CD8-positive, alpha-beta memory T cell (primary cell): ENCODE results near the gene SMIM3. TPM values are rescaled to one million over a fixed set of nuclear protein-coding genes. Genes with fewer than 3 reads are reported as not detected.
"Not testable (repeated sequence)": the region's sequence is repeated elsewhere in the genome, so short reads cannot be mapped to it uniquely, and the experiment has no call there.

ENCODE experiments used
- CTCF ChIA-PET: fragments of 350-600 bp; sonication (Branson Sonifier 250); formaldehyde crosslinking; loops from one replicate; lab custom pipeline; 2021; ENCODE audit warnings: antibody characterized with exemption; lab: Charles Lee
- POLR2A ChIA-PET: fragments of 350-600 bp; sonication (Branson Sonifier 250); formaldehyde crosslinking; loops from one replicate; lab custom pipeline; 2021; ENCODE audit warnings: antibody characterized with exemption; lab: Charles Lee
- DNase-seq, 5 donors: peaks; one replicate each; pipeline versions ENCODE4 v3.0.0 to v3.0.0-alpha.2; 2020 to 2022; ENCODE audit warnings: mixed read lengths in 1 of 5
- H3K27ac ChIP-seq: one replicate; pipeline ENCODE4 v1.7.0; 2013; ENCODE audit warnings: low read depth, mild to moderate bottlenecking, low read length, moderate library complexity
- H3K27me3 ChIP-seq: 2 replicates; pipeline ENCODE4 v1.7.0; 2013; ENCODE audit warnings: low read length, mild to moderate bottlenecking; ENCODE audit not compliant: insufficient read depth, poor library complexity, severe bottlenecking
- H3K36me3 ChIP-seq: 2 replicates; pipeline ENCODE4 v1.7.0; 2013; ENCODE audit warnings: mild to moderate bottlenecking, low read length, moderate library complexity; ENCODE audit not compliant: insufficient read depth
- H3K4me1 ChIP-seq: 2 replicates; pipeline ENCODE4 v1.7.0; 2013; ENCODE audit warnings: mild to moderate bottlenecking, low read length, moderate library complexity; ENCODE audit not compliant: insufficient read depth
- H3K4me3 ChIP-seq: 2 replicates; pipeline ENCODE4 v1.7.0; 2013; ENCODE audit warnings: mild to moderate bottlenecking, low read length
- H3K9me3 ChIP-seq: 2 replicates; pipeline ENCODE4 v1.7.0; 2013; ENCODE audit warnings: mild to moderate bottlenecking, low read length
- H3K27ac Mint-ChIP-seq, 8 donors: one replicate each; pipeline ENCODE4 v1.8.0; 2020 to 2021; ENCODE audit warnings: mixed read lengths in 8 of 8, mild to moderate bottlenecking in 6 of 8, inconsistent platforms in 3 of 8, moderate library complexity in 3 of 8
- H3K27me3 Mint-ChIP-seq, 2 donors: one replicate each; pipeline ENCODE4 v1.8.0; 2020 to 2021; ENCODE audit warnings: mixed read lengths in 2 of 2, mild to moderate bottlenecking in 1 of 2, moderate library complexity in 1 of 2
- H3K36me3 Mint-ChIP-seq, 3 donors: one replicate each; pipeline ENCODE4 v1.8.0; 2020 to 2021; ENCODE audit warnings: mixed read lengths in 3 of 3, inconsistent platforms in 1 of 3, mild to moderate bottlenecking in 1 of 3
- H3K4me1 Mint-ChIP-seq, 3 donors: one replicate each; pipeline ENCODE4 v1.8.0; 2020 to 2021; ENCODE audit warnings: mixed read lengths in 3 of 3, inconsistent platforms in 1 of 3, mild to moderate bottlenecking in 1 of 3
- H3K4me3 Mint-ChIP-seq, 7 donors: one replicate each; pipeline ENCODE4 v1.8.0; 2020 to 2021; ENCODE audit warnings: mixed read lengths in 7 of 7, mild to moderate bottlenecking in 6 of 7, moderate library complexity in 4 of 7, inconsistent platforms in 2 of 7
- H3K9me3 Mint-ChIP-seq, 5 donors: one replicate each; pipeline ENCODE4 v1.8.0; 2020 to 2022; ENCODE audit warnings: mixed read lengths in 5 of 5, mild to moderate bottlenecking in 3 of 5, moderate library complexity in 2 of 5, inconsistent platforms in 1 of 5
- polyA plus RNA-seq: library from polyadenylated mRNA; unstranded; fragments of 300-500 nt; fragmentation: Illumina TruSeq; gene quantifications from one replicate; pipeline ENCODE4 v1.2.3, GENCODE V29; 2021
- total RNA-seq, 2 experiments: library from RNA; stranded (reverse); gene quantifications; one replicate each; pipeline ENCODE4 v1.2.3, GENCODE V29; 2021

SMIM3 gene
- total and polyA plus RNA-seq, 3 experiments from 2014 or later = 11.8 to 20.8 (median 12.7) TPM

DNA sequence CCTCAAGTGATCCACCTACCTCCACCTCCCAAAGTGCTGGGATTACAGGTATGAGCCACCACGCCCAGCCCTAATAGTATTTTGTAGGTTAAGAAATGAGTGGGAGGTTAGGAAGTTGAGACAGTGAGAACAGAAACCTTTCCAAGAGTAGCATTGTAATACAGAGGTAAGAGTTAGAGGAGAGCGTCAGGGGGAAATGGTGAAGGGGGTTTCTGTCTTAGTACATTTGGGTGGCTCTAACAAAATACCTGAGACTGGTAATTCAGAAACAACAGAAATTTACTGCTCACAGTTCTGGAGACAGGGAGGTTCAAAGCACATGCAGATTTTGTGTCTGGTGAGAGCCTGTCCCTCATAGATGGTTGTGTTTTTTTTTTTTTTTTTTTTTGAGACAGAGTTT is 18.8 kb downstream of the SMIM3 start:
- H3K36me3 ChIP-seq = no peaks in the 10 kb centered on the region
- POLR2A ChIA-PET = interaction anchor here (1.0 kb wide), 1 partner anchor 50 kb away, joined by 3 read pairs; no protein-coding TSS in a partner anchor

DNA sequence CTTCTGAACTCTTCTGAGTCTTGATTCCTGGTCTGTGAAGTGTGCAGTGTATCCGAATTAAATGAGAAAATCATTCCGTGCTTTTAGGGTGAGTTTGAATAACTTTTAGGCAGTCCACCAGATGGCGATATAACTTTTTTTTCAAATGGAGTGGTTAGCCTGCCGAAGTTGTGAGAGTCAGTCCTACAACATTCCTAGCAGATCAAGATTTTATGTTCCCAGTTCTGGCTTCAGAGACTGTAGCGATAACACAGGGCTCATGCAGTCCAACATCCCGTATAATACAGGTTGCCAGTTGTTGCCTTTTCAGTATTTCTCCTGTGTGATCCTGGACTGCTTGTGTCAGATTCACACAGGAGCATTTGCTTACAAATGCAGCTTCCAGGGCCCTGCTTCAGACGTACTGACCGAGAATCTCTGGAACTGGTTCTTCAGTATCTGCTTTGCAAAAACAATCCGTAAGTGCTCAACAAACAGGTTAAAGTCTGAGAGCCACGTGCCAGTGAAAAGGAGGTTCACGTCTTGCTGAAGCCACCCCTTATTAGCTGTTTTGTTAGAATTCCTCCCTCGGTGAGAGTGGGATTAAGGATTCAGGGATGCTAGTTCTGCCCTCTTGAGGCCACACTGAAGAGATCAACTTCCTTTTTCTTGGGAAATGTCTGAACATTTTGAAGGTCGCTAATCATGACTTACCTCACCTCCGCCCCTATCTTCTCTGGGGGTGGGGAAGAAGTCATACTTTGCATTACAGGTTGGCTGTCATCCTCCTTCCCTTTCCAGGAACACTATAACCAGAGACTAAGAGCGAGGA is 22.8 kb downstream of the SMIM3 start:
- Mint-ChIP-seq H3K27me3 (peaks cover 5 to 15% of the 10 kb centered on the region in 2 donors), H3K4me1 (peaks cover 0 to 5% (median 0%) of the 10 kb centered on the region in 3 donors), H3K4me3 (no peak overlapping the region), H3K27ac (no peak overlapping the region), H3K9me3 (no peaks in the 10 kb centered on the region), H3K36me3 (peaks cover 2 to 10% (median 9%) of the 10 kb centered on the region in 3 donors)
- Histone ChIP-seq H3K27ac (no peak overlapping the region), H3K4me1 (peaks cover 5% of the 10 kb centered on the region), H3K36me3 (no peaks in the 10 kb centered on the region), H3K9me3 (no peaks in the 10 kb centered on the region), H3K27me3 (no peaks in the 10 kb centered on the region), H3K4me3 (no peak overlapping the region)
- ChIA-PET CTCF (interaction anchor here (0.8 to 3.4 kb wide), 9 partner anchors 9 to 314 kb away, joined by 4 to 78 read pairs (median 5); partner anchors contain the start of genes IRGM and SMIM3), POLR2A (interaction anchor here (0.6 to 0.8 kb wide), 2 partner anchors 46 to 101 kb away, joined by 3 read pairs; partner anchors contain the start of gene RBM22)
- peak in 2 of 5 donors; percentile 41 to 51 for DNase-seq

More for the DNA sequence above, 18.8 kb downstream of the SMIM3 start:
- H3K36me3 Mint-ChIP-seq = peaks cover 0 to 27% (median 2%) of the 10 kb centered on the region in 3 donors
- DNase-seq = no peak
- H3K27ac Mint-ChIP-seq = no peak overlapping the region
- H3K4me3 Mint-ChIP-seq = no peak overlapping the region
- peaks cover 2 to 4% of the 10 kb centered on the region in 2 donors for H3K27me3 Mint-ChIP-seq
- no peaks in the 10 kb centered on the region for H3K9me3 Mint-ChIP-seq
- Histone ChIP-seq H3K27ac (no peak overlapping the region), H3K9me3 (no peaks in the 10 kb centered on the region), H3K4me1 (peaks cover 5% of the 10 kb centered on the region), H3K27me3 (no peaks in the 10 kb centered on the region), H3K4me3 (no peak overlapping the region)
- CTCF ChIA-PET = no interaction called here
- H3K4me1 Mint-ChIP-seq = peaks cover 0 to 5% (median 0%) of the 10 kb centered on the region in 3 donors

DNA sequence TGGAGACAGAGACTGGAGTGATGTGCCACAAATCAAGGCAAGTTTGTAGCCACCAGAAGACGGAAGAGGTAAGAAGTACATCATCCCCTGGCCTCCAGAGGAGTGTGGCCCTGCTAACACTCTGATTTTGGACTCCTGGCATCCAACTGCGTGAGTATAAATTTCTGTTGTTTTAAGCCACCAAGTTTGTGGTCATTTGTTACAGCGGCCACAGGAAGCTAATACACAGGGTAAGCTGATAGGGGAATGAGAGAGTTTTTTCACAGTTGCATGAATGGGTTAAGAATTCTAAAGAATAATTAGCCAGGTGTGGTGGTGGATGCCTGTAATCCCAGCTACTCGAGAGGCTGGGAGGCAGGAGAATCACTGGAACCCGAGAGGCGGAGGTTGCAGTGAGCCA is 25.8 kb downstream of the SMIM3 start:
- H3K27ac Mint-ChIP-seq = peak overlapping the region in 2 of 8 donors; percentile 72 to 87
- Histone ChIP-seq H3K9me3 (no peaks in the 10 kb centered on the region), H3K27me3 (no peaks in the 10 kb centered on the region), H3K4me3 (no peak overlapping the region), H3K4me1 (peaks cover 5% of the 10 kb centered on the region), H3K27ac (no peak overlapping the region), H3K36me3 (no peaks in the 10 kb centered on the region)
- H3K4me3 Mint-ChIP-seq = no peak overlapping the region
- peaks cover 0 to 5% (median 0%) of the 10 kb centered on the region in 3 donors for H3K4me1 Mint-ChIP-seq
- DNase-seq = no peak
- no peaks in the 10 kb centered on the region for H3K9me3 Mint-ChIP-seq
- ChIA-PET CTCF (interaction anchor here (3.2 kb wide), 1 partner anchor 42 kb away, joined by 12 read pairs; the partner anchor contains the start of gene IRGM), POLR2A (no interaction called here)
- peaks cover 5 to 22% of the 10 kb centered on the region in 2 donors for H3K27me3 Mint-ChIP-seq
- peaks cover 0 to 11% (median 0%) of the 10 kb centered on the region in 3 donors for H3K36me3 Mint-ChIP-seq

DNA sequence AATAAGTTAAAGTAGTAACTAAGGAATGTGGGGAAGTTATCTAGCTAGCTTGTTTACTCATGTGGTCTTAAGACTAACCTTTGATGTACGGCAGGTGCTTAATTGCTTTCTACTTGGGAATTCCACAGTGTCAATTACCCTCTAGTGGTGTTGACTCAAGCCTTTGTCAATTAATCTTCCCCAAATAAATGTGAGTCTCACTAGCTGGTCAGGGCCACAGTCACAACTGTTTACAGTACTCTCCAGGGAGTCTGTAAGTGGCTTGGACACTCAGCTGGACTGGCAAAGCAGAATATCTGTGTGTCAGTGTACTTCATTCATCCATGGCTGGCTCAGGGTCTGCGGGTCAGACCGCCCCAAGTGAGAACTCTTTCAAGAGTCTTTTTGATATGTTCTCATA is 30.8 kb downstream of the SMIM3 start:
- no peak for DNase-seq
- Mint-ChIP-seq H3K27ac (no peak overlapping the region), H3K36me3 (peaks cover 0 to 14% (median 3%) of the 10 kb centered on the region in 3 donors), H3K9me3 (no peaks in the 10 kb centered on the region), H3K4me3 (no peak overlapping the region), H3K27me3 (peaks cover 3 to 15% of the 10 kb centered on the region in 2 donors), H3K4me1 (no peaks in the 10 kb centered on the region)
- Histone ChIP-seq H3K27me3 (no peaks in the 10 kb centered on the region), H3K36me3 (no peaks in the 10 kb centered on the region), H3K27ac (no peak overlapping the region), H3K4me3 (no peak overlapping the region), H3K9me3 (no peaks in the 10 kb centered on the region), H3K4me1 (no peaks in the 10 kb centered on the region)
- CTCF ChIA-PET = no interaction called here
- POLR2A ChIA-PET = no interaction called here

DNA sequence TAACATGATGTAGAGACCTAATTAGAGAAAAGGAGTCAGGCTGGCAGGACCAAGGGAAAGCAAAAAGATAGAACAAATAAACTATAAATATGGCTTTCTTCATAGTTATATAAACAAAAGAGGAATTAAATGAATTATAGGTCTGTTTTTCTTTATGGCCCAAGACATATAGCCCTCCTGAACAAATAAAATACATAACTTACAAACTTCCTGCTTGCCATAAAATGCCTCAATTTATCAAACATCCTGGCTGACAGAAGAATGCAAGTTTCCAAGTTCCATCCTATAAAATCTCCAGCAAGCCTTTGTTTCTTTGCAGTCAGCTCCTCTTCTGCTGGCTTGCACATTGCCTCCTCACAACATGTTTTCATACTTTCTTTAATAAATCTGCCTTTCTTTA is 36.5 kb downstream of the SMIM3 start:
- no peak overlapping the region for H3K4me3 ChIP-seq
- no peak for DNase-seq
- Mint-ChIP-seq H3K4me3 (no peak overlapping the region), H3K36me3 (peaks cover 0 to 16% (median 2%) of the 10 kb centered on the region in 3 donors), H3K27me3 (peaks cover 3 to 24% of the 10 kb centered on the region in 2 donors), H3K4me1 (no peaks in the 10 kb centered on the region), H3K27ac (no peak overlapping the region), H3K9me3 (peaks cover 8 to 29% (median 22%) of the 10 kb centered on the region in 5 donors)
- H3K36me3 ChIP-seq = no peaks in the 10 kb centered on the region
- no peak overlapping the region for H3K27ac ChIP-seq
- H3K9me3 ChIP-seq = no peaks in the 10 kb centered on the region
- POLR2A ChIA-PET = no interaction called here
- no peaks in the 10 kb centered on the region for H3K4me1 ChIP-seq
- CTCF ChIA-PET = no interaction called here
- no peaks in the 10 kb centered on the region for H3K27me3 ChIP-seq

DNA sequence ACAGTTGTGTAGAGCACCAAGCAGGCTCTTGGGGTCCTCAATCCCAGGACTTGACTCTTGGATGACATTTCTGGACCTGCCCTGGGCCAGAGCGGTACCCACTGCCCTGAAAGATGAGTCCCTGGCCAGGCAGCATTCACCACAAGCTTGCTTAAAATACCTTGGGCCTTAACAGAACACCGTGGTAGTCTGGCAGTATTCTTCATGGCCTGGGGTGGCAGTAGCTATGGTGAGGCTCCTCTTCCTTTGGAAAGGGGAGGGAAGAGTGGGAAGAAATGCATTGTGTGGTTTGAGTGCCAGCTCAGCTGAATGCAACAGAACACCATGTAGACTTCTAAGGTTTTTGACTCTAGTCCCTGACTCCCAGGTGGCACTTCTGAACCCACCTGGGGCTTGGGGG is 38.4 kb downstream of the SMIM3 start:
- no peaks in the 10 kb centered on the region for H3K4me1 Mint-ChIP-seq
- peaks cover 0 to 15% (median 0%) of the 10 kb centered on the region in 3 donors for H3K36me3 Mint-ChIP-seq
- Histone ChIP-seq H3K4me3 (no peak overlapping the region), H3K9me3 (no peaks in the 10 kb centered on the region), H3K27me3 (no peaks in the 10 kb centered on the region), H3K4me1 (no peaks in the 10 kb centered on the region), H3K27ac (no peak overlapping the region), H3K36me3 (no peaks in the 10 kb centered on the region)
- peak overlapping the region in 1 of 7 donors; percentile 24 for H3K4me3 Mint-ChIP-seq
- H3K9me3 Mint-ChIP-seq = peaks cover 9 to 29% (median 22%) of the 10 kb centered on the region in 5 donors
- no peak for DNase-seq
- ChIA-PET CTCF (interaction anchor here (1.6 to 2.0 kb wide), 2 partner anchors 16 to 30 kb away, joined by 4 to 6 read pairs; partner anchors contain the start of gene IRGM), POLR2A (no interaction called here)
- H3K27ac Mint-ChIP-seq = no peak overlapping the region
- peaks cover 5 to 31% of the 10 kb centered on the region in 2 donors for H3K27me3 Mint-ChIP-seq

DNA sequence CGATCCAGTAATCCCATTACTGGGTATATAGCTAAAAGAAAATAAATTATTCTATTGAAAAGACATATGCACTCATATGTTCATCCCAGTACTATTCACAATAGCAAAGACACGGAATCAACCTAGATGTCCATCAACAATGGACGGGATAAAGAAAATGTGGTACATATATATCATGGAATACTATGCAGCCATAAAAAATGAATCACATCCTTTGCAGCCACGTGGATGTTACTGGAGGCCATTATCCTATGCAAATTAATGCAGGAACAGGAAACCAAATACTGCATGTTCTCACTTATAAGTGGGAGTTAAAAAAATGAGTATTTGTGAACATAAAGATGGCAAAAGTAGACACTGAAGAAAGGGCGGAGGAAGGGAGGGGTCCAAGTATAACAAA is 51.2 kb downstream of the SMIM3 start:
- no peaks in the 10 kb centered on the region for H3K4me1 ChIP-seq
- no peak overlapping the region for H3K27ac ChIP-seq
- no peak overlapping the region for H3K4me3 Mint-ChIP-seq
- H3K4me1 Mint-ChIP-seq = no peaks in the 10 kb centered on the region
- no peaks in the 10 kb centered on the region for H3K9me3 ChIP-seq
- DNase-seq = no peak
- H3K27me3 ChIP-seq = no peaks in the 10 kb centered on the region
- H3K27ac Mint-ChIP-seq = no peak overlapping the region
- ChIA-PET CTCF (interaction anchor here (0.8 kb wide), 1 partner anchor 17 kb away, joined by 3 read pairs; the partner anchor contains the start of gene IRGM), POLR2A (no interaction called here)
- H3K36me3 ChIP-seq = no peaks in the 10 kb centered on the region
- H3K9me3 Mint-ChIP-seq = peaks cover 23 to 31% (median 30%) of the 10 kb centered on the region in 5 donors
- no peak overlapping the region for H3K4me3 ChIP-seq
- no peaks in the 10 kb centered on the region for H3K36me3 Mint-ChIP-seq
- peaks cover 0 to under 1% of the 10 kb centered on the region in 2 donors for H3K27me3 Mint-ChIP-seq

DNA sequence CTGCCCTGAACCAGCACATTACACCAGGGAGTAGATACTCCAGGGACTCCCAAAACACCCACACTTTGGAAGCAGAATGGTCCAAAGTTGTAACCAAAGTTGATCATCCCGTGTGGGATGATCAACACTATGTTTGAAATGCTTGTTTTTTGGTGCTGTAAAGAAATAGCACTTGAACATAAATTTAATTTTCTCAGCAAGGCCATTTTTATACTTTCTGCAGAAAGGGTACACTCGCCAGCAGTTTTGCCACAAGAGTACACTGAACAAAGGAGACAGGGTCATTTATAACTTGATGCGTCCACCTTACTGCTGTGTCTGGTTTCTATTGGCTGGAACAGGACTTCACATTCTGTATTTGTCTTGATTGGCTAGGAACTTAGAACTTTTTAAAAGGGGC is 53.3 kb downstream of the SMIM3 start:
- H3K9me3 Mint-ChIP-seq = peaks cover 23 to 31% (median 30%) of the 10 kb centered on the region in 5 donors
- H3K4me1 ChIP-seq, DNase-seq, POLR2A ChIA-PET, H3K4me1 Mint-ChIP-seq, H3K27ac Mint-ChIP-seq, H3K27me3 Mint-ChIP-seq, H3K27ac ChIP-seq, H3K27me3 ChIP-seq, H3K4me3 Mint-ChIP-seq, H3K36me3 ChIP-seq, CTCF ChIA-PET, H3K9me3 ChIP-seq, H3K36me3 Mint-ChIP-seq, H3K4me3 ChIP-seq: not testable (repeated sequence)
